ENCODE results near the gene MSRB2.

DNA sequence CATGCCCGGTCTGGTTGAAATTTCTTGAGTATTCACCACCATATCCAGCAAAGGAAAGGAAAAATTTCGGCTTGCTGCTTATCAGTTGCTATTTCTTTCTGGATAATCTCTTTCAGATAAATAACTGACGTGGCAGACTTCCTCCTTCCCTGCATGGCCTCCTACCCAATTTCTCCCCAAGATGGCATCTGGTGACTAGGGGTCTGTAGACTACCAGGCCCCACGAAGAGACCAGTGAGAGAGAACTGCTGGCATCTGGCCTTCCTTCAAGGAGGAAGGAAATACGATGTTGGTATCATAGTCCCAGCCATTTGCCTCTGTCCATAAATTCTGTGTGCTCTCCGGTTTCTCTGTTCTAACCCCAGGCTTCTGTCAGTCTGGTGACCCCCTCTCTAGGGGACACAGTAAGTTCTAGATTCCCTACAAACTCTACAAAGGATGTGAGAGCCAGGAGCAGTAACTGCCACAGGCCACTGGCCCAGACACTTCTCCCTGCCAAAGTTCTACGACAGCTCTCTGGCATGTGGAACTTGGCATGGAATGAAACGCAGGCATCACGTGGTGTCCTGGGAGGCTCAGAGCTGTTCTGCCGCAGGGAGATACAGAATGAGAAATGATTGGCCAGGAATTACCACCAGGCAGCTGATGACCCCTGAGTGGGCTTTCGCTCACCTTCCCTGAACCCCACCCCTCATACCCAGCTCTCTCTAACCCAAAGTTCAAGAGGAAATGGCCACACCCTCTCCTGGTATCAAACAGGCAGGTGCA lies 30.0 kb upstream of the MSRB2 start:
- no peak for TF ChIP-seq CTCF (IDR thresholded peaks at IDR 0.05; ENCODE audit: low read depth, low read length)
- no peak for TF ChIP-seq POLR2A (IDR thresholded peaks at IDR 0.05; ENCODE audit: extremely low read depth, insufficient read length)
